Lower leg skin (tissue), 4 donors: ENCODE measurements around the gene IQUB. TPM values are rescaled to one million over a fixed set of nuclear protein-coding genes. Genes with fewer than 3 reads are reported as not detected.
"Not testable (repeated sequence)": the region's sequence is repeated elsewhere in the genome, so short reads cannot be mapped to it uniquely, and the experiment has no call there.

Experiments used
- DNase-seq, 2 donors: peaks; one replicate each; pipeline ENCODE4 v3.0.0-alpha.2; 2019; ENCODE audit warnings: low spot score in 2 of 2
- H3K4me3 ChIP-seq: fragments of 200-600 bp; sonication (generic); 2 replicates; pipeline ENCODE4 v1.5.1; 2017; ENCODE audit warnings: mild to moderate bottlenecking, low read depth; ENCODE audit not compliant: poor library complexity, severe bottlenecking
- CTCF ChIP-seq, 3 donors: fragments of 450-650 bp; IDR thresholded peaks; one replicate each; pipeline ENCODE4 v1.5.1; 2016; ENCODE audit warnings: antibody characterized with exemption in 3 of 3, mild to moderate bottlenecking in 3 of 3, moderate library complexity in 2 of 3
- POLR2A ChIP-seq, 2 donors: fragments of 450-650 bp; IDR thresholded peaks; one replicate each; pipeline ENCODE4 v1.6.1; 2016 to 2017; ENCODE audit warnings: antibody characterized with exemption in 2 of 2, mild to moderate bottlenecking in 1 of 2, moderate library complexity in 1 of 2
- WGBS, 2 donors: methylation state at CpG; one replicate each; pipeline ENCODE4 v1.1.5; 2018; 5-methylcytosine and 5-hydroxymethylcytosine counted together
- intact Hi-C: fragments of 100-400 bp; cut with DNase I; formaldehyde crosslinking; loops from one replicate; pipeline ENCODE4 v1.15.0; 2023; ENCODE audit warnings: low total_unique reads
- total RNA-seq, 4 donors: library from RNA; depleted of rRNA; stranded (reverse); fragments of >200 nt; gene quantifications; one replicate each; pipeline ENCODE4 v1.1.0, GENCODE V29; 2016

Gene IQUB
- total RNA-seq, 4 donors from 2014 or later: 0.22 to 0.55 TPM; not detected in 2

DNA sequence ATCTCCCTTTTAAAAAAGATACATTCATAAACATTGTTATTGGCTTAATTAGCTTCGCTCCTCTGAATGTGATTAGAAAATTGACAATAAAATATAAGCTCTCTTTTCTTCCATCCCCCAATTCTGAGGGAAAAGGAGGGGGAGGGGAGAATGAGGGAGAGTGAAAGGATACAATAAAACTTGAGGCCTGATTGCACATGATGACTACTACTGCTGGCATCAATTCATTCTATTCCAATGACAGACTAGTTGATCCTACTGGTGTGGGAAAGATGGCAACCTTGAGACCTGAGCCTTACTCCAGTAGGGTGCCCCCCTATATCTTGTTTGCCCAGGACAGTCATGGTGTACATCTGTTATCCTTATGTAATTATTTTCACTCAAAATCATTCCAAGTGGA, 4.5 kb upstream of the IQUB start:
- WGBS, 2 donors: 96 to 98% methylated on average over 1 of the region's 1 CpG
- TF ChIP-seq CTCF (IDR thresholded peaks at IDR 0.05): no peak
- no peak for TF ChIP-seq POLR2A (IDR thresholded peaks at IDR 0.05)
- intact Hi-C loops: no loop called here

GRCh38 chr7:123538189-123538714, 3.9 kb upstream of the IQUB start:
- intact Hi-C loops: no loop called here
- no peak overlapping the region for H3K4me3 ChIP-seq
- no peak for TF ChIP-seq CTCF (IDR thresholded peaks at IDR 0.05)
- TF ChIP-seq POLR2A (IDR thresholded peaks at IDR 0.05): no peak
- WGBS, 2 donors: 67 to 73% methylated on average over 7 of the region's 7 CpGs
- DNase-seq: no peak

More for the DNA sequence above, 4.5 kb upstream of the IQUB start:
- DNase-seq: no peak
- H3K4me3 ChIP-seq: no peak overlapping the region

DNA sequence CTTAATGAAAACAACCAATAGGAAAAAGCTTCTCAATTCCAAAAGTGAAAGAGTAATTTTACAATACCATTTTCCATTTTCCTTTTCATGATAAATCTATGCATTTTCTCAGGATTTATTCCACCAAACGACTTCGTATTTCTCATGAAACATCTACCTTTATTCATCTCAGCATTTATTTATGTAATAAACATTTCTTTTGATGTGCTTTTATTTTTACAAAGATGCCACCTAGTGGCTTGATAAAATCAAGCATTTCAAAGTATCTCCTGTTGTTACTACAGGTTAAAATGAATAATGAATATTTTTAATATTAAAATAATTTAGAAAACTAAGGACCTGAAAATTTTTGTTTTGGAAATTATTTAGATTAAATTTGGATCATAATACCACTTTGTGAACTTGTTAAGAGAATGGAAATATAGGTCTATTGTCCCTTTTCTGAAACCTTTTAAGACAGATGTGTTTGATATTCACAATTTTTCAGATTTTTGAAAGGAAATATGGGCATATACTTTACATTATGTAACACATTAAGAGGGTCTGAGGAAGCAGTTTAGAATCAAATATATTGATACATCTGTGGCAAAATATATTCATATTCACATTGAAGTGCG, 2.7 kb upstream of the IQUB start:
- WGBS, 2 donors: 6 to 24% methylated on average over 3 of the region's 3 CpGs
- intact Hi-C loops: no loop called here
- no peak overlapping the region for H3K4me3 ChIP-seq
- TF ChIP-seq CTCF (IDR thresholded peaks at IDR 0.05) (no peak), POLR2A (IDR thresholded peaks at IDR 0.05) (no peak)
- DNase-seq: no peak

DNA sequence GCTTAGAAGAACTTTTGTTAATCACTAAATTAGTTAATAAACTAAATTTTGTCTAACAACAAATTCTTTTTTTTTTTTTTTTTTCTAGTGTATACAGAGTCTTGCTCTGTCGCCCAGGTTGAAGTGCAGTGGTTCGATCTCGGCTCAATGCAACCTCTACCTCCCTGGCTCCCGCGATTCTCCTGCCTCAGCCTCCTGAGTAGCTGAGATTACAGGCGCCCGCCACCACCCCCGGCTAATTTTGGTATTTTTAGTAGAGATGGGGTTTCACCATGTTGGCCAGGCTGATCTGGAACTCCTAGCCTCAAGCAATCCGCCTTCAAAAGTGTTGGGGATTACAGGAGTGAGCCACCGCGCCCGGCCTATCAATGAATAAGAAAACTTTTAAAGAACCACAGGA, 1.1 kb upstream of the IQUB start:
- 91 to 93% methylated on average over 12 of the region's 12 CpGs for WGBS, 2 donors
- DNase-seq: peak in 1 of 2 donors; percentile 82
- no peak overlapping the region for H3K4me3 ChIP-seq
- intact Hi-C loops: no loop called here
- TF ChIP-seq POLR2A (IDR thresholded peaks at IDR 0.05) (no peak), CTCF (IDR thresholded peaks at IDR 0.05) (no peak)

DNA sequence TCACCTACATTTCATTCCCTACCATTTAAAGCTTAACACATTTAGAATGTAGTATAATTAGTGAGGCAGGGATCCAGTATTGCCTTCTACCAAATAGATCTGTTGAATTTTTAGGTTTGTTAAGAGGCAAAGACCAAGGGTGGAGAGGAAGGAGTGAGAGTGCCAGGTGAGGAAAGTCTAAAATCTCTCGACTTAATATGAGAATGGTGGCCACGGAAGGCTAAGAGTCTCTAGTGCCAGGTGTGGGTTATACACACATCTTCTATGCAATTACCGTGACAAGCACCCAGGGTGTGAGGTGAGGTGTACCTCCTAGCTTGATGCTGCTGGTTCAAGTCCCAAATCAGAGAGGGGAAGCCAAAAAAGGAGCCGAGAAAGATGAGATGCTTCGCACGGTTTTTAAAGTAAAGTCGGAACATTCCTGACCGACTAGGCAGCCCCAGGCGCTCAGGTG, 439 bp downstream of the IQUB start:
- DNase-seq: no peak
- no peak overlapping the region for H3K4me3 ChIP-seq
- WGBS, 2 donors: 2% methylated on average over 9 of the region's 9 CpGs
- intact Hi-C loops: no loop called here
- TF ChIP-seq CTCF (IDR thresholded peaks at IDR 0.05): no peak
- TF ChIP-seq POLR2A (IDR thresholded peaks at IDR 0.05): no peak

GRCh38 chr7:123533553-123533917, 860 bp downstream of the IQUB start:
- H3K4me3 ChIP-seq: no peak overlapping the region
- WGBS, 2 donors: 78 to 84% methylated on average over 3 of the region's 3 CpGs
- TF ChIP-seq POLR2A (IDR thresholded peaks at IDR 0.05) (no peak), CTCF (IDR thresholded peaks at IDR 0.05) (no peak)
- DNase-seq: no peak
- intact Hi-C loops: no loop called here

DNA sequence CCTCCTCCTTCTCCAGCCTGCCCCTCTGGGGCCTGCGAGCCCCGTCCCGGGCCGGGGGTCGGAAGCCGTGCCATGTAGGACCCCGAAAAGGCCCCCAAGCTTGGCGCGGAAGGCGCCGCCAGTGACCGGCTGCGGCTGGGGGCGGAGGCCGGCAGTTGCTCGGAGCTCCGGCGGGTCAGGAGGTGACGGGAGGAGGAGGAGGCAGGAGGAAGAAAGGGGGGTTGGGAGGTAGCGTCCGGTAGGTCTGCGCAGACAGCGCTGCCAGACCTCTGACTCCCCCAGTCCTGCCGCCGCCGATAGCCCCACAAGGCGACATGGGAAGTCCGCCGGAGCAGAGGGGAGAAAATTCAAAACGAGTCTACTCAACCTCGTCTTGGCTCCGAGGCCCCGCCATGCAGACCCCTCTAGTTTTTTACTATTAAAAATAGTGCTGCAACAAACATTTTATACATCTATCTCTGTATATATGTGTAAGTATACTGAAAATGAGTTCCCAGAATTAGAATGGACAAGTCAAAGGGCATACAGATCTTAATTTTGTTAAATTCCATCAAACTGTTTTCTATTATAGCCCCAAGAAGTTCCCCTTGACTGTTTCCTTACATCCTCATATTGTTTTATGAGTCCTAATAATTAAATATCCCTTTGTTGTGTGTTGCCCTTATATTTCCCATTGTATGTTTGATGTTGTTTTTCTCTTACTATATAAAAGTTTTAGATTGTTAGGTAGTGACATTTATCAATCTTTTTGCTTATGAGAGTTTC, 1.4 kb downstream of the IQUB start:
- intact Hi-C loops: not testable (repeated sequence)
- WGBS, 2 donors: 4 to 8% methylated on average over 27 to 29 of the region's 33 CpGs
- H3K4me3 ChIP-seq: peak overlapping the region; percentile 17
- DNase-seq: peak in 1 of 2 donors; percentile 87

DNA sequence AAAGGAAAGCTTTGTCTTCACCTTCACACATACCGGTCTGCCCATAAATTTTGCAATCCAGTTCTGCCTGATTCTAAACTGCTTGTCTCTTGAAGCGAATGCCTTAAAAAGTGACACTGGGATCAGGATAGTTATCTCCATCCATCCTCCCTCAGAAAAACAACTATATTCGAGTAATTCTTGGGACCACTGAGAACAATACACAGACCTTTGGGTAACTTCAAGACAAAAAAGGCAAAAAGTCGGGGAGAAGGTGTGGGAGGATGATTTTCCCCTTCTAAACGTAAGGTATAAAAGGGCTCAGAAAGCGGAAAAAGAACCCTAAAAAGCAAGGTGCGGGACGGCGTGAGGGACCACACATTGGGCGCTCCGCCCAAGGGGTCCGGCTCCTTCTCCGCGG, 2.1 kb downstream of the IQUB start:
- H3K4me3 ChIP-seq, intact Hi-C loops, DNase-seq: not testable (repeated sequence)
- 14 to 19% methylated on average over 6 of the region's 14 CpGs for WGBS, 2 donors
